Stimulated activated naive CD8-positive, alpha-beta T cell treated with anti-CD3 and anti-CD28 coated beads, Interleukin-15, Interleukin-2, amounts not matched to agents 100 ng/mL and 50 ng/mL, for 24 hours (primary cell): ENCODE measurements around the gene TTLL7.
"Not testable (repeated sequence)": the region's sequence is repeated elsewhere in the genome, so short reads cannot be mapped to it uniquely, and the experiment has no call there.

Experiments used
- H3K27ac Mint-ChIP-seq: one replicate; pipeline ENCODE4 v1.8.0; 2021; ENCODE audit warnings: mild to moderate bottlenecking, mixed read lengths
- H3K27me3 Mint-ChIP-seq: one replicate; pipeline ENCODE4 v1.8.0; 2021; ENCODE audit warnings: mixed read lengths
- H3K36me3 Mint-ChIP-seq: one replicate; pipeline ENCODE4 v1.8.0; 2021; ENCODE audit warnings: low read depth, mixed read lengths
- H3K4me1 Mint-ChIP-seq: one replicate; pipeline ENCODE4 v1.8.0; 2021; ENCODE audit warnings: low read depth, mixed read lengths
- H3K4me3 Mint-ChIP-seq: one replicate; pipeline ENCODE4 v1.8.0; 2021; ENCODE audit warnings: mild to moderate bottlenecking, mixed read lengths
- H3K9me3 Mint-ChIP-seq: one replicate; pipeline ENCODE4 v1.8.0; 2021; ENCODE audit warnings: mixed read lengths

TTLL7 gene

DNA sequence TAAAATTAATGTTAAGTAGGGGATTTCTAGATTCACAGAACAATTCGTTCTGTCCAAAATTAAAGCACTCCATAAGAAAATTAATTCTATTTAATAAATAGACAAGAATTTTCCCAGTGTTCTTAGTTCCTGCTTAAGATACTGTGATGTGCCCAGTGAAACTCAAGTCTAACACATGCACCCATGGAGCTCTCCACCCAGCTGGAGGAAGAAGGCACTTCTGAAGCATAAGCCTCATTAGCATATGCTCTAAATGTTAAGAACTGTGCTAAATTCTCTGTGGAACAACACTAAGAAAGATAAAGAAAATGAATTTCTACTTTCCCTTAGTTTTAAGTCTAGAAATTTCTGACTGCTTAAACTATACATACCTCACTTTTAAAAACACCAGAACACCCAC is 71.2 kb downstream of the TTLL7 start:
- no peak overlapping the region for H3K4me3 Mint-ChIP-seq
- H3K4me1 Mint-ChIP-seq: no peaks in the 10 kb centered on the region
- H3K27me3 Mint-ChIP-seq: no peaks in the 10 kb centered on the region
- no peak overlapping the region for H3K27ac Mint-ChIP-seq
- no peaks in the 10 kb centered on the region for H3K9me3 Mint-ChIP-seq
- H3K36me3 Mint-ChIP-seq: no peaks in the 10 kb centered on the region

DNA sequence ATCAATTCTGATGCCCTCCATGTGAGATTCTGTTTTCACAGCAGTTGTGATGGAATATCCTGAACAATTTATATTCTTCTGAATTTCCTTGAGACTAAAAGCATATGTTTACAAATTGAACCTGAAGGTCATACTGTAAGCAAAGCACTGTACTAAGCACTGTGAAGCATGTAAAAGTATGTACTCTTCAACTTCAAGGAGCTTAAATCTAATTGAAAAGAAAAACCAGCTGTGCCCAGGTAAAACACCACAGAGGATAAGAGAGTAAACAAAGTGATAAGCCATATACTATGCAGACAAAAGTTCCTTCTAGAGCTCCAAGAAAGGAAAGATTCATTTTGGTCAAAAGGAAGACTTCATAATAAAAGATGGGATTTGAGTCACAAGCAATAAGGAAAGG is 71.9 kb downstream of the TTLL7 start:
- Mint-ChIP-seq H3K4me3 (no peak overlapping the region), H3K36me3 (no peaks in the 10 kb centered on the region), H3K27ac (no peak overlapping the region), H3K4me1 (no peaks in the 10 kb centered on the region), H3K27me3 (no peaks in the 10 kb centered on the region), H3K9me3 (no peaks in the 10 kb centered on the region)

DNA sequence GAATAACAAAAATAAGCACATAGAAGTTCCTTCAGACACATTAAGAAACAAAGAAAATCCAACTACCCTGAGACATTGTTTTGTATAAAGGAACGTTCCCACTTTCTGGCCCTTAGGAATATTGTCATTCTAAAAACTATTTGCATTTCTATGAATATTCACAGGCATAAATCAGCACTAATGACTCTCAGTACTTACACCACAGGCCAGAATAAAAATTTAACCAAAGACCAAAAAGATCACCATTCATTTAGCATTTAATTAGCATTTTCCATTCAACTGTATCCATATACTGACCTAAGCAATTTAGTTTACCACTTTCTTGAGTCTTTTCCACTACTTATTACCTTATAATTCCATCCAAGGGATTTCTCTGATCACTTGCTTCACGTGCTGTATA is 75.4 kb downstream of the TTLL7 start:
- Mint-ChIP-seq H3K4me1 (no peaks in the 10 kb centered on the region), H3K36me3 (no peaks in the 10 kb centered on the region), H3K27me3 (no peaks in the 10 kb centered on the region), H3K27ac (no peak overlapping the region), H3K9me3 (no peaks in the 10 kb centered on the region), H3K4me3 (no peak overlapping the region)

DNA sequence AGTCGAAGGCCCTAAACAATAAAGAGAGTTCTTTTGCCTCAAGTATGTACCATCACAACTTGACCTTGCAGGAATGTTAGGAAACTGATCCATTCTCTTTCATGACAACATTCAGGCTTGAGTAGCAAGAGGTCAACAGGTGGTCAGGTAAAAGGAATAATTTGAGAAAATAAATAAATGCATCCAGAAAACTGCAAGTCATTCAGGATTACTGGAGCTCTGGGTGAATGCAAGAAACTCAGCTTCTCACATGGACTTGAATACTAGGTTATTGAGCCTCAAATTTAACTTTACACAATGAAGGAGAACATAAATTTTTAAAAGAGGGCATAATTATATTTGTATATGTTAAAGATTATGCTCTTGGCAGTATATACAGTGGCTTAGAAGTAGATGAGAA is 76.5 kb downstream of the TTLL7 start:
- Mint-ChIP-seq H3K36me3 (no peaks in the 10 kb centered on the region), H3K27ac (no peak overlapping the region), H3K27me3 (peaks cover under 1% of the 10 kb centered on the region), H3K4me1 (no peaks in the 10 kb centered on the region), H3K4me3 (no peak overlapping the region), H3K9me3 (no peaks in the 10 kb centered on the region)

DNA sequence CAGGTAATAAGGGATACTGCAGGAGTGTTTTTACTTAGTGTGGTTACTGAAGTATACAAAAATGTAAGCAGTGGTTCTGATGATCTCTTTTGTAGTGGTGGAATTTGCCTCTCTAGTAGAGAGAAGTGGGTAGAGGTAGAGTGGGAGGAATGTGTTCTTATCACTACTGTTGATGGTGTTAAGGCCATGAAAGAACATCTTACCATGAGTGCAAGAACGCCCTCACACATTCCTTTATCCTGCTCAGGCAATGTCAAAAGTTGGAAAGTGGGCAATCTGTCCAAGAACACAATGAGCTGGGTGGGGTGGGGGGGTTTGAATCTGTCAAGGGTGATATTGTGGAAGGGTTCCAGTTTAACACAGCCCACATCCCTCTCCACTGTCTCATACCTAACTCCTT is 78.6 kb downstream of the TTLL7 start:
- H3K4me3 Mint-ChIP-seq: no peak overlapping the region
- H3K27ac Mint-ChIP-seq: no peak overlapping the region
- H3K36me3 Mint-ChIP-seq: no peaks in the 10 kb centered on the region
- no peaks in the 10 kb centered on the region for H3K4me1 Mint-ChIP-seq
- H3K27me3 Mint-ChIP-seq: peaks cover 3% of the 10 kb centered on the region
- no peaks in the 10 kb centered on the region for H3K9me3 Mint-ChIP-seq

DNA sequence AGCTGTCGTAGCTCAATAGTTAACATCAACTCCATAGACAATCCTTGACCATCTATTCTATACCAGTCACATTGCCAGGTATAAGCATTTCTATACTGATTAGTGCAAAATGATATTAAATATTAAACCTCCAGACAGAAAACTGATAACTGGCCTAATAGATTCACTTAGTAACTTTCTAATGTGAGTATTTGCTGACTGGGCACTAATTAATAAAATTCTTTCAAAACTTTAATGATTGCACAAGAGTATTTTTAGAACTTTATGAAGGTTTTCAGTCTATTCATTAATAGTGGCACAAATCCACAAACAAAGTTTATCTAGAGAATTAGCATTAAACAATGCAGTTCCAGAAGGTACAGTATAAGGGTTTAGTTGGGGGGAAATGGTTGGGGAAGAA is 79.1 kb downstream of the TTLL7 start:
- Mint-ChIP-seq H3K36me3 (no peaks in the 10 kb centered on the region), H3K27me3 (peaks cover 6% of the 10 kb centered on the region), H3K27ac (no peak overlapping the region), H3K9me3 (no peaks in the 10 kb centered on the region), H3K4me3 (no peak overlapping the region), H3K4me1 (no peaks in the 10 kb centered on the region)

DNA sequence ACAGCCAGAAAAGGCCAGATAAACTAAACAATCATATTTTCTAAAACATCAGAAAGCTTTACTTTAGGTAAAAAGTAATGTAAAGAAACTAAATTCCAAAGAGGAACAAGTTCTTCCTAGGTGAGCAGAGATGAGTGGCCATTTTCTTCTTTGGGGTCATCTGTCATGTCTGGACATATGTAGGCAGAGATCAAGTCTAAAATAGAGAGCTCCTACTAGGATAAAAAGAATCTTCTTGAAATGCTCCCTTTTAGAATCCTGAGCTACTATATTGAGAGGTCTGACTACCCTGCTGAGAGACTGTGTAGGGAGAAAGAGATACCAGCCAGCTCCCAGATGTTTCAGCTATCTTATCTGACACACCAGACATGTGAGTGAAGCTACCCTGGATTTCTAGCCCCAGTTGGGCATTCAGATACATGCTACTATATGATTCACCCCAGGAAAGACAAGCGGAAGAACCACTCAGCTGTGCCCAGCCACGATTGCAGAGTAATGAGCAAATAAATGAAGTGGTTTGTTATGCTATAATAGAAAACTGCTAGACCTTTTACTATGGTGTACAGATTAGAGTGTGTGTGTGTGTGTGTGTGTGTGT is 80.1 kb downstream of the TTLL7 start:
- no peak overlapping the region for H3K4me3 Mint-ChIP-seq
- H3K27me3 Mint-ChIP-seq: peaks cover 15% of the 10 kb centered on the region
- H3K36me3 Mint-ChIP-seq: no peaks in the 10 kb centered on the region
- no peak overlapping the region for H3K27ac Mint-ChIP-seq
- no peaks in the 10 kb centered on the region for H3K4me1 Mint-ChIP-seq
- no peaks in the 10 kb centered on the region for H3K9me3 Mint-ChIP-seq

DNA sequence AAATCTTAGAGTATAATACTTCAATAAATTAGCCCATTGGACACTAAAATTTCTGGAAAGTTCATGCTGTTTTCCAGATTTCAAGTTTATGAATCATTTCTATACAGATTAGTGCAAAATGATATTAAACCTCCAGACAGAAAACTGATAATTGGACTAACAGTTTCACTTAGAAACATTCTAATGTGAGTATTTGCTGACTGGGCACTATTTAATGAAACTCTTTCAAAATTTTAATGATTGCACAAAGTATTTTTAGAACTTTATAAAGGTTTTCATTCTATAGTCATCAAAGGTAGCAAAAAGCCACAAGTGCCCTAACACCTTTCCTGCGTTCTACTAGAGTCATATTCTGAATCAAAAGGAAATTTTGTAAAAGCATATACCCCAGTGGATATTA is 81.0 kb downstream of the TTLL7 start:
- peaks cover 17% of the 10 kb centered on the region for H3K27me3 Mint-ChIP-seq
- H3K36me3 Mint-ChIP-seq: no peaks in the 10 kb centered on the region
- H3K9me3 Mint-ChIP-seq: no peaks in the 10 kb centered on the region
- H3K4me1 Mint-ChIP-seq: no peaks in the 10 kb centered on the region
- H3K27ac Mint-ChIP-seq: no peak overlapping the region
- H3K4me3 Mint-ChIP-seq: no peak overlapping the region

DNA sequence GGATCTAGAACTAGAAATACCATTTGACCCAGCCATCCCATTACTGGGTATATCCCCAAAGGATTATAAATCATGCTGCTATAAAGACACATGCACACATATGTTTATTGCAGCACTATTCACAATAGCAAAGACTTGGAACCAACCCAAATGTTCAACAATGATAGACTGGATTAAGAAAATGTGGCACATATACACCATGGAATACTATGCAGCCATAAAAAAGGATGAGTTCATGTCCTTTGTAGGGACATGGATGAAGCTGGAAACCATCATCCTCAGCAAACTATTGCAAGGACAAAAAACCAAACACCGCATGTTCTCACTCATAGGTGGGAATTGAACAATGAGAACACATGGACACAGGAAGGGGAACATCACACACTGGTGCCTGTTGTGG is 82.8 kb downstream of the TTLL7 start:
- peaks cover 27% of the 10 kb centered on the region for H3K27me3 Mint-ChIP-seq
- H3K9me3 Mint-ChIP-seq, H3K36me3 Mint-ChIP-seq, H3K4me1 Mint-ChIP-seq, H3K4me3 Mint-ChIP-seq, H3K27ac Mint-ChIP-seq: not testable (repeated sequence)

DNA sequence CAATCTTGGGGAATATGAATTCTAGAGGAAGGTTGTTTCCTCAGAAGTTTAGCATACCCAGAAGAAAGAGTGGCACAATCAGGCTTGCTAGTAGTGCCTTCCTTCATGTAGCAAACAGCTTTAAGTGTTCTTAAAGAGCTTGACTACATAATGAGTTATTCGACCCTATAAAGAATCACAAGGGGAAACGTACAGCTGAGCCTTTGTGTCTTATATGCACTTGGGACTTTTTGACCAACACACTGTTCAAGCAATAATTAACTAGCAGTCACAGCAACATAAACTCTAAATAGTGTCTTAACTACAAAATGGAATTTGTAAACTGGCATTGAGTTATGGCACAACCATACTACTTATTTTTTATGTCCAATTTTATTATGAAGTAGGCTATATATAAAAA is 86.1 kb downstream of the TTLL7 start:
- Mint-ChIP-seq H3K4me3 (no peak overlapping the region), H3K36me3 (no peaks in the 10 kb centered on the region), H3K27me3 (peaks cover 36% of the 10 kb centered on the region), H3K4me1 (no peaks in the 10 kb centered on the region), H3K27ac (no peak overlapping the region), H3K9me3 (no peaks in the 10 kb centered on the region)

DNA sequence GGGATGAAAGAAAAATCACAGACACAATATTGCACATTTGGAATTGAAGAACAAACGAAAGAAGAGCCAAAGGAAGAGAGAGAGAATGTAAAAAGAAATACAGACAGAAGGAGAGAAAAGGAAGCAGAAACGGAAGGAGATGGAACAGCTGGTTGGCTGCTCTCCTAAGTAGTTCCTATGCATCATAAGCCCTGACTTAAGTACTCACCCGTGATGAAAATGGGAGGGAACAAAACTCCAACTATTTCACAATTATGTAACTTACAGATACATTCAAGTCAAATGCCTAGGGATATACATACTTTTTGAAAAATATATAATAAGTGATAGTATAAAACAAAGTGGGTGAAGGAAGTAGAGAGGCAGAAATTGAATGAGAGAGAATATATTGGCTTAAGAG is 88.5 kb downstream of the TTLL7 start:
- H3K4me1 Mint-ChIP-seq: no peaks in the 10 kb centered on the region
- H3K27ac Mint-ChIP-seq: no peak overlapping the region
- H3K27me3 Mint-ChIP-seq: peaks cover 39% of the 10 kb centered on the region
- H3K36me3 Mint-ChIP-seq: no peaks in the 10 kb centered on the region
- H3K4me3 Mint-ChIP-seq: no peak overlapping the region
- no peaks in the 10 kb centered on the region for H3K9me3 Mint-ChIP-seq

DNA sequence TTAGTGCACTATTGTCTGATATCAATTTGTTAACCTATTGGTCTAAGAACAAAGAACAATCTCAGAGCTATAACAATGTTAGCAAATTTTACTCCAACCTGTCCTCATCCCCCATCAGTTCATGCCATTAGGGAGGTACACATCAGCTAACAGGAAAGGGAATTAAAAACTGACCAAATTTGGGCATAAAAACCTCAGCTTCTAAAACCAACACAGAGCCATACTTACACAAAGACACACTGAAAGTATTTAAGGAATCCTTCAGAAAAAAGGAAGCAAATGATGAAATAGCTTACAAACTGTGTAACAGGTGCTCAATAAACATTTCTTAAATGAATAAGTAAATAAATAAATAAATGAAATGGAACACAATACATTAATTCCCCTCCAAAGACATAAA is 89.2 kb downstream of the TTLL7 start:
- Mint-ChIP-seq H3K4me3 (no peak overlapping the region), H3K27me3 (peaks cover 34% of the 10 kb centered on the region), H3K9me3 (no peaks in the 10 kb centered on the region), H3K4me1 (no peaks in the 10 kb centered on the region), H3K27ac (no peak overlapping the region), H3K36me3 (no peaks in the 10 kb centered on the region)

DNA sequence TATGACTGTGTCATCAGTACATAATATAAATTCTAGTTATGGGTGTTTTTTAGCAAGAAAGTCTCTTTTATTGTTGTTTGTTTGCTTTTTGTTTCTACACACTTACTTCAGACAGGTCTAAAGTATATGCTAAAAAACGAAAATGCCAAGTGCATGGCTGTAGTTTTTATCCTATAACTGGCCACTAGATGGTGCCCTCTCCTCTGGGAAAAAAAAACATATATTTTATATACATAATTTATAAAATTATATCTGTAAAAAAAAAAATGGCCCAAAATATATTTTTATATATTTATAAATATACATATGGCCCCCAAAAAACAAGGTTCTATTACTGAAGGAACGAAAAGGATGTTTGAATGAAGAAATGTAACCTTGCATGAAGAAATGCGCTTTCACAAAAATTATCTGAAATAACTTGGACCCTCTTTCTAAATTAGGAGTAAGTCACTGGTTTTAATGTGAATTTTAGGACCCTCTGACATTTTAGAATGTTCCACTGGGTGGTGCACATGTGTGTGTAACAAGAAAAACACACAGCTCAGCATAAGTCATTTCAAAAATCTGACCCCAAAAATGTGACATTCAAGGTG is 93.5 kb downstream of the TTLL7 start:
- Mint-ChIP-seq H3K27me3 (peaks cover 14% of the 10 kb centered on the region), H3K27ac (no peak overlapping the region), H3K4me1 (no peaks in the 10 kb centered on the region), H3K9me3 (no peaks in the 10 kb centered on the region), H3K36me3 (no peaks in the 10 kb centered on the region), H3K4me3 (no peak overlapping the region)

DNA sequence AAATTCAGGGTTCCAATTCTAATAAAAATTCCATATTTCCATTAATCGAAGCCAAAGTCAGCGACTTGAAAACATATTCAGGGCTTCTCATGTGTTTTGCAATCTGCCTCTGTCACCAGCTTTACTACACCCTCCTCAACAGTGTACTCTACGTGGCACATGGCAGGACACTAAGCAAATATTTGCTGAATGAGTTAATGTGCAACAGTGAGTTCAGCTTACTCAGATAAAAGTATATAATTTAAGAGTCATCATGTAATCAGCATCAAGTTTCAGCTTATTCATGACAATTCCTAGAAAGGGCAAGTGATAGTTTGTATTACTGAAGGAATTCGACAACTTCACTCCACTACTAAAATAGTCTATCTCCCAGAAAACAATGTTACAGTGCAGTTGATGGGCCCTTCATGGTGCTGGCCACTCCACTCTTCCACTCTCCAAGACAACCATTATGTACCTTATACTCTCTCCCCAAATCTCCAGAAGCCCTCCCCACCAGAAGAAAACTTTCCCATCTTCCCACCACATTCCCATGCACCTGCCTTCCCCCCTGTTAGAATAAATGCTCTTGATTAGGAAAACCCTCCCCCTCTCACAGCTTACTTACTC is 97.3 kb downstream of the TTLL7 start:
- Mint-ChIP-seq H3K27me3 (no peaks in the 10 kb centered on the region), H3K4me1 (no peaks in the 10 kb centered on the region), H3K9me3 (no peaks in the 10 kb centered on the region), H3K36me3 (no peaks in the 10 kb centered on the region), H3K4me3 (no peak overlapping the region), H3K27ac (no peak overlapping the region)

DNA sequence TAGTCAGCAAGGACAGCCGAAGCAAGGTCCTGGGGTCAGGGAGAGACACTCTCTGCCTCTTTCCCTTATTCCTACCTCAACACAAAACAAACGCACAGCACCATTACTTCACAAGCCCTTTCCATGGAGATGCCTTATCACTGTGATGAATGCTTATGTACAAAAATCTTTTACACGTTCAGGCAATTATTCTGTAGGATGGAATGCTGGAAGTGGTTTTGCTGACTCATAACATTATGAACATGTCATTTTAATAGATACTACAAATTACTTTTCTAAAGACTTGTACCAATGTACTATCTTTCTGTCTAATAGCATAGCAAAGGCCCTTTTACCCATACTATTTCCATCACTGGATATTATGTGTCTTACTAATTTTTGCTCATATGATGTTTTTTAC is 98.4 kb downstream of the TTLL7 start:
- no peak overlapping the region for H3K27ac Mint-ChIP-seq

DNA sequence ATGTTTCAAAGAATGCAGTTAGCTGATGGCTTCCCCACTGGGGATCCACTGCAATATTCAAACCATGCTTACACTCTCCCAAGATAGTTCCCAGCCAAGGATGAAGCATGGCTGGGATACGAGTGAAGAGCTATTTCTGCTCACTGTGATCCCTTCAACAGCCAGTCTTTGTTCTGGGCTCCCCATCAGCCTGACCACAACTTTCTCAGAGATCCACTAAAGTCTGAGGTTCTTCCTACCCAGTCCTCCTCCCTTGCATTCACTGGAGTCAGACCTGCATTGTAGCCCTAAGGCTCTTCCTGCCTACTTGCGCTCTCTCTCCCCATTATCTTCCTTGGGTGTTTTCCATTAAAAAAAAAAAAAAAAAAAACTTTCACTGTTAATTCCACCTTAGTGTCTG is 101.4 kb downstream of the TTLL7 start:
- Mint-ChIP-seq H3K27me3 (peaks cover 12% of the 10 kb centered on the region), H3K27ac (no peak overlapping the region), H3K9me3 (no peaks in the 10 kb centered on the region), H3K4me3 (no peak overlapping the region), H3K4me1 (no peaks in the 10 kb centered on the region), H3K36me3 (no peaks in the 10 kb centered on the region)

More for the DNA sequence above, 98.4 kb downstream of the TTLL7 start:
- Mint-ChIP-seq H3K4me1 (no peaks in the 10 kb centered on the region), H3K9me3 (no peaks in the 10 kb centered on the region), H3K27me3 (peaks cover 10% of the 10 kb centered on the region), H3K36me3 (no peaks in the 10 kb centered on the region), H3K4me3 (no peak overlapping the region)
